ENCODE results near the gene IL1F10. TPM values are rescaled to one million over a fixed set of nuclear protein-coding genes. Genes with fewer than 3 reads are reported as not detected.

IL1F10 gene
- total RNA-seq, 2 experiments from 2014 or later, result not detected

GRCh38 chr2:113123726-113124125 lies 56.0 kb downstream of the IL1F10 start:
- Mint-ChIP-seq H3K27me3 (peaks cover 38% of the 10 kb centered on the region), H3K36me3 (no peaks in the 10 kb centered on the region), H3K4me1 (peaks cover 35% of the 10 kb centered on the region), H3K4me3 (no peak overlapping the region), H3K27ac (no peak overlapping the region), H3K9me3 (no peaks in the 10 kb centered on the region)
- DNase-seq, result no peak

- Mint-ChIP-seq H3K36me3 (no peaks in the 10 kb centered on the region), H3K4me3 (peak overlapping the region; percentile 42), H3K4me1 (peaks cover 35% of the 10 kb centered on the region), H3K27me3 (peaks cover 38% of the 10 kb centered on the region), H3K9me3 (no peaks in the 10 kb centered on the region), H3K27ac (peak overlapping the region; percentile 66)
- DNase-seq, result peak; percentile 26
These were observed 56.6 kb downstream of the IL1F10 start for GRCh38 chr2:113124181-113124961.

Other genes with a start within 250 kb of the IL1F10 start
- not detected for gene IL1B, start 231.2 kb upstream of the IL1F10 start, total RNA-seq
- gene IL37, start 156.8 kb upstream of the IL1F10 start, total RNA-seq, result not detected
- not detected for gene IL36G, start 90.0 kb upstream of the IL1F10 start, total RNA-seq
- not detected for gene IL36A, start 62.5 kb upstream of the IL1F10 start, total RNA-seq
- gene IL36B, start 15.1 kb upstream of the IL1F10 start, total RNA-seq, result not detected
- not detected for gene IL36RN, start 8.8 kb upstream of the IL1F10 start, total RNA-seq
- gene IL1RN, start 59.6 kb downstream of the IL1F10 start, total RNA-seq, result under 1 TPM; 0.19 to 0.30 TPM
- 100 to 1,000 TPM; 194 to 198 TPM for gene PSD4, start 106.0 kb downstream of the IL1F10 start, total RNA-seq
- 1 to 10 TPM; 2.0 to 2.3 TPM for gene PAX8, start 211.0 kb downstream of the IL1F10 start, total RNA-seq